GM12891 (cell line): Measurements from ENCODE around the gene SIL1.

Experiments
- PAX5 ChIP-seq: IDR thresholded peaks from 2 replicates; pipeline ENCODE4 v1.6.1; 2011; ENCODE audit warnings: low read length, moderate library complexity, mild to moderate bottlenecking; ENCODE audit not compliant: insufficient read depth, severe bottlenecking
- POLR2A ChIP-seq: IDR thresholded peaks from 2 replicates; pipeline ENCODE4 v1.6.1; 2011; ENCODE audit warnings: low read depth, low read length, control low read depth
- POLR2AphosphoS5 ChIP-seq: IDR thresholded peaks from 2 replicates; pipeline ENCODE4 v1.6.1; 2011; ENCODE audit warnings: low read depth, low read length, control low read depth
- SPI1 ChIP-seq: IDR thresholded peaks from 2 replicates; pipeline ENCODE4 v1.6.1; 2011; ENCODE audit warnings: low read depth, low read length, control low read depth
- TAF1 ChIP-seq: IDR thresholded peaks from 2 replicates; pipeline ENCODE4 v1.6.1; 2011; ENCODE audit warnings: low read depth, low read length, control low read depth

GRCh38 chr5:138932171-138932810 lies 265.9 kb downstream of the SIL1 start:
- TF ChIP-seq POLR2A (no peak), POLR2AphosphoS5 (no peak), TAF1 (no peak), PAX5 (no peak), SPI1 (no peak)
